DMS 273 treated with DMSO at 0.1 percent for 48 hours (cell line): Measurements from ENCODE around the gene TXK.
A peak's percentile ranks its signal among the peaks of the same experiment; 100 is the strongest.

Experiments used
- DNase-seq: peaks from one replicate; lab custom pipeline; 2025; lab: John Stamatoyannopoulos, UW

Gene TXK

GRCh38 chr4:48137846-48138245, 3.8 kb upstream of the TXK start:
- DNase-seq = no peak

GRCh38 chr4:48133669-48134068, 381 bp downstream of the TXK start:
- DNase-seq = no peak

GRCh38 chr4:48131736-48132135, 2.3 kb downstream of the TXK start:
- DNase-seq = no peak

- DNase-seq = no peak
Measured at GRCh38 chr4:48130100-48130499, 4.0 kb downstream of the TXK start.

DNA sequence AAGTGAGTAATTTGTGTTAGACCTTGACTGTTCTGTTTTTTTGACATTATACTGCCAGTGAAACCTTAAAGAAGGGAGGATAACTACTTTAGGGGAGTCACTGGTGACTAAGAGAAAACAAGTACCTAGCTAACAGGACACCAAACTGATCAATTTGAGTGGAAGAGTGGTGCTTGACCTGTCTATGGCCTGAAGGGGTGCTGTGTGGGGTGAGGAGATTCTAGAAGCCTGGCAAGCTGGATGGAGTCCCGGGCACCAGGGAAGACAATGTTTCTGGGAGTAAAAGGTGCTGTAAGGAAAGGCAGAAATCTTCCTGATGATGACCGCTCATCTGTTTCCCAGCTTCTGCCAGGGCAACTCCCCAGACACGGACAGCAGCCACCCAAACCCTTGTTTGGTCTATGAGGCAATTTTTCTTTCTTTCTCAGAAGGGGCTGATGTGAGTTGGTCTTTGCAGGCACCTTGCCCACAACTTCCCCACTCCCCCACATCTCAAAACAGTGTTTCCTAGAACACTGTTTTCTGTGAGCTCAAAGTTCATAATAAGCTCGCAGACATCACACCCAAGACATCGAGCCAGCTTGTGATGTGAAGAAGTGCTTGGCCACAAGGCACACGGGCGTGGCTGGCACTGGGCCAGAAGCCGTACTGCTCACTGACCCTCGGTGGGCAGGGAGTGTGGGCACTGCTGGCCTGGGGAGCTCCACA, 4.6 kb downstream of the TXK start:
- no peak for DNase-seq

DNA sequence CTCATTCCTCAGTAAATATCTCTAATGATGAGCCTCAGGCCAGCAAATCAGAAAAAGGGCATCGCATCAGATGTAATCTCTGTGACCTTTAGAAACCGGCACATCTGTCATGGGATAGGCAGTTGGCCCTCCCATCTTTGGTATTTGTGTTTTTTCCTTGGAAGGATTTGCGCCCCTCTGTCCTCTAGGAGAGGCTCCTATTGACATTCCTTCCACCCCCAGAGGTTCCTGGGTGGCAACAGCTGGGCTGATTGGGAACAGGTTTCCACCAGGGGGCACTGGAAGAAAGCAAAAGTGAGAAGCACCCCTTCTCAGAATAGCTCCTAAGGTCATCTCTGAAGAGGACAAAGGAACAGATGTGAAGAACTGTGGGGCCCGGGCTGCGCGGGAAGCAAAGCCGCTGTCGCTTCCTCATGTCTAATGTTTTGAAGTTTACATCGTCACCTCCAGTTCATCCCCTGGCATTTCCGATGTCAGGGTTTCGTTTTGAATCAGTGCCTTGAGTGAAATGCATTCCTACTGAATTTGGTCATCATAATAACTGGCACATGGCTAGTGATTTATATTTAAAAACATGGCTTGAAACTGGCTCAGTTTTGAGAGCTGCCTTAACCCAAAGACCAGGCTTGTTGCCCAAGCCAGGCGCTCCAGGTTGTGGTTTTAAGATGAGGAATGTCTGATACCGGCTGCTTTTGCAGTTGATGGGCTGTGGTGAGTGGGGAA, 6.2 kb downstream of the TXK start:
- peak; percentile 7 for DNase-seq

GRCh38 chr4:48127231-48127630, 6.8 kb downstream of the TXK start:
- no peak for DNase-seq

DNA sequence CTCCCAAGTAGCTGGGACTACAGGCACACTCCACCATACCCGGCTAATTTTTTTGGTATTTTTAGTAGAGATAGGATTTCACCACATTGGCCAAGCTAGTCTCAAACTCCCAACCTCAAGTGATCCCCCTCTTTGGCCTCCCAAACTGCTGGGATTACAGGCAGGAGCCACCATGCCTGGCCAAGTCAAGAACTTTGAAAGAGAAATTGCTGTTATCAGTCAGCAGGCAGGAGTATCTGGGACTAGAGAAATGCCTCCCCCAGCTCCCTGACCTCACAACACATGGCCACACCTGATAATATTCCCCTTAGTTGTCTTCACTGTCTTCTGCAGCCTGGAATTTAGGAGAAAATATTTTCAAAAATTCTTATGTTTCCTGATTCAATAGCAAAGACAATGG, 7.4 kb downstream of the TXK start:
- no peak for DNase-seq

GRCh38 chr4:48124870-48125269, 9.2 kb downstream of the TXK start:
- no peak for DNase-seq

- DNase-seq = no peak
Measured at GRCh38 chr4:48122756-48123155, 11.3 kb downstream of the TXK start.

DNA sequence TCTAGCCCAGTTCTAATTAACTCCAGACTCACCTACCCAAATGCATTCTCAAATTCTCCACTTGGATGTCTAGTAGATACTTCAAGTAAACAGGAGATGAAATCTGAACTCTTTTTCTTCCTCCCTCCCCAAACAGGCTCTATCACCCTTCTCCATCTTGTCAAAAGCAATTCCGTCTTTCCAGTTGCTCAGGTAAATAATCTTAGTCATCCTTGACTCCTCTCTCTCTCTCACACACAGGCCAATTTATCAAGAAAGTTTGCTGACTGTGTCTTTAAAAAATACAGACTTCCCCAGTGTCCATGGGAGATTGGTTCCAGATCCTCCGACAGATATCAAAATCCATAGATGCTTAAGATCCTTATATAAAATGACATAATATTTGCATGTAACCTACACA, 12.9 kb downstream of the TXK start:
- DNase-seq = no peak

DNA sequence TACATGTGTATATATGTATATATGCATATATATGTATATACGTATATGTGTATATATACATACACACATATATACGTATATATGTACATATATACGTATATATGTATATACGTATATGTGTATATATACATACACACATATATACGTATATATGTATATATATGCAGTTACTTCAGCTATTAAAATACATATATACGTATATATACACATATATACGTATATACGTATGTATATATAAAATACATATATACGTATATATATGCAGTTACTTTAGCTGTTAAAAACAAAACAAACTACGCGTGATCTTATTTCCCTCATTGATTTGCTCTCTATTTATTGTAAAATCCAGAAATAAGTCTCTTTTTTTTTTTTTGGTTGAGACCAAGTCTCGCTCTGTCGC, 13.9 kb downstream of the TXK start:
- no peak for DNase-seq

GRCh38 chr4:48119646-48120045, 14.4 kb downstream of the TXK start:
- DNase-seq = no peak

DNA sequence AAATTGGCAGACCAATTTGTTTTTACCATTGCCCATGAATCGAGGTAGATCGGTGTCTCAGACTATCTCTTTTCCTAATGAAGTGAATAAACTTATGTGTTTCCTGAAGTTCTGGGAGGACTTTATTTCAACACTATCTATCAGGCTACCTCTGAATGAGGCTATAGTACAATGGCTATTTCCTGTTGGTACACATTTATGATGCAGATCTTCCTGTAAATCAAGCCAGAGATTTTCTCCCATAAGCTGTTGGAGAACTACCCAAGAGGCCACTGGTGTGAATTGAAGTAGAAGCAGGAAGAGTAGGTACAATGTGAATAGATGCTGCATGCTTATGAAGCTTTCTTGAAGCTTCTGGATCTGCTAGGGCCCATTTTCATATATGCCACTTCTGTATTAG, 16.0 kb downstream of the TXK start:
- DNase-seq = no peak

DNA sequence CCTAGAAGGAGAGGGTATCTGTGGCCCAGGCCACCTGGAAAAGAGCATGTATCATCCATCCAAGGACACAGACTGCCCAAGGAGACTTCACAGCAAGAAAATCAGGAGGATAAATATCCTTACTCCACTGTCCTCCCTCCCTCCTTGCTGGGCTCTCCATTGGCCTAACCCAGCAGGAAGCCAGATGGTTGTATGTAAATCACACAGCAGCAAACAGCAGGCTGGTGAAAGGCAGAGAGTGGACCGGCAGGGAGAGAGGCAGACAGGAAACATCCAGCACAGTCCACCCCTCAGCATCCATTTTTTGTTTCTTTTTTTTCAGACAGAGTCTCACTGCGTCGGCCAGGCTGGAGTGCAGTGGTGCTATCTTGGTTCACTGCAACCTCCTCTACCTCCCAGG, 17.5 kb downstream of the TXK start:
- DNase-seq = no peak

DNA sequence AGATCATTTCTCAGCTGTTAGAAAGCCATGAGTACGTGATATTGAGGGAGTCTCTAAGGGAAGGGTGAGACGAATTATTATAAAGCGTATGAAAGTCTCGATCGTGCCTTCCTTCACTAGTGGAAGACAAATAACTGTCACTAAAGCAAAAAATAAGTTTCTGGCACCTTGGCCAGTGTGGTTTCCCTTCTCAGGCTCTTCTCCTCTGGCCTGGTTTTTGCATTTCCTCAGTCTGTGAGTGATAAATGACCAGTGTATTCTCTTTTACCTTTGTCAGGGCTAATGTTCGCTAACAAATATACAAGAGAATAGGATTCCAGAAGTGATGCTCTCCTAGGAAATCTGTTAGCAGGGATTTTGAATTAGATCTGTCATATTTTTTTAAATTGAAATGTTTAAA, 19.6 kb downstream of the TXK start:
- no peak for DNase-seq

GRCh38 chr4:48112017-48112667, 21.9 kb downstream of the TXK start:
- no peak for DNase-seq

DNA sequence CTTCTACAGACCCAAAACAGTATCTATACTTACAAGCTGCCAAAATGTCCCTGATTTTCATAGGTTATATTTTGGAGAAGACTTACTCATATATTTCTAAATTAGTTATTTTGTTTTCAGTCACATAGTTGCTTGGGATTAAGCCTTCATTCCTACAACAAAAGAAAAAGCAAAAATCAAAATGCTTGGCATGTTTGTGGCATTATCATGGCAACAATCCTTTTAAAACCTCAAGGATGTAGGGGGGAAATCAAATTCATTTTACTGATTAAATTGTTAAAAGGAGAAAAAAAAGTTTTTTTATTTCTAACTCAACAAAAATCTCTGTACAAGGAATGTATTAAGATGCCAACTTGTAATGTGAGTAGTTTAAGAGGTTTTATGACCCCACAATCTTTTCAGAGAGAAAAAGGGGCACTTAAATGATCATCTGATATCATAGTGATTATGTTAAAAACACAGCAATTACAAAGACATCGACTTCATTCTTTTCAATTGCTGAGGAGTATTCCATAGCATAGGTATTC, 23.5 kb downstream of the TXK start:
- DNase-seq = no peak

DNA sequence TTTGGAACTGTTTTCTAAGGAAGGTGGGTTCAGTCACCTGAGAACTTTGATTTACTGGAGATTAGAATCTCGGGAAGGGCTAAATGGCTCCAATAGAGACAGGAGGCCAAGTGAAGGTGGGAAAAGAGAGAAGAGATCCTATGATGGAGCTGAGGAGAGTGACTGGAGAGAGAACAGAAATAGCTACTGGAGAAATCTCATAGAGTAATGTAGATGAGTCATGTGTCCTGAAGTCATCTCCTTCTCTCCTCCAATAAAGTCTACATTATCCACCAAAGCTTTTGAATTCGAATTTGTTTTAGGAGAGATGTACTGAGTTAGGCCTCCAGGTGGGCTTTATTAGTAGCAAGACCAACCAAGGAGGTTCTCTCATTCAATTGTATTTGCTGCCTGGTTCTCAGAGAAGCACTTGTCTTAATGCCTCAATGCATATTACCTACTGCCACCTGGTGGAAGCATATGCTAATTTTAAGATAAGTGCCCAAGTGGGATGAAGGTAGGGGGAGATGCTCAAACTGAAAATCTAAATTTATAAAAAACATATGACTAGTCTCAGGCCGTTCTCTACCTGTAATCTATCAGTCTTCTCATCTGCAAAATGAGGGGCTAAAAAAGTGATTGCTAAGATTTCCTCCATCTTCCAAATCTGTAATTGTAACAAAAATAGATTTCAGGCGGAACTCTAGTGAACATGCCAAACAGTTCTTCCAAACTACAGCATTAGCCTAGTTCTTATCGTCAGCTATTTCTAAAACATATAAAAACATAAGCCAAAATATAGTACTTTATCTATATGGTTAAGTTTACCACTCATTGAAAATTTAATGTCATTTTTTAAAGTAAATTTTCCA, 24.4 kb downstream of the TXK start:
- DNase-seq = no peak

DNA sequence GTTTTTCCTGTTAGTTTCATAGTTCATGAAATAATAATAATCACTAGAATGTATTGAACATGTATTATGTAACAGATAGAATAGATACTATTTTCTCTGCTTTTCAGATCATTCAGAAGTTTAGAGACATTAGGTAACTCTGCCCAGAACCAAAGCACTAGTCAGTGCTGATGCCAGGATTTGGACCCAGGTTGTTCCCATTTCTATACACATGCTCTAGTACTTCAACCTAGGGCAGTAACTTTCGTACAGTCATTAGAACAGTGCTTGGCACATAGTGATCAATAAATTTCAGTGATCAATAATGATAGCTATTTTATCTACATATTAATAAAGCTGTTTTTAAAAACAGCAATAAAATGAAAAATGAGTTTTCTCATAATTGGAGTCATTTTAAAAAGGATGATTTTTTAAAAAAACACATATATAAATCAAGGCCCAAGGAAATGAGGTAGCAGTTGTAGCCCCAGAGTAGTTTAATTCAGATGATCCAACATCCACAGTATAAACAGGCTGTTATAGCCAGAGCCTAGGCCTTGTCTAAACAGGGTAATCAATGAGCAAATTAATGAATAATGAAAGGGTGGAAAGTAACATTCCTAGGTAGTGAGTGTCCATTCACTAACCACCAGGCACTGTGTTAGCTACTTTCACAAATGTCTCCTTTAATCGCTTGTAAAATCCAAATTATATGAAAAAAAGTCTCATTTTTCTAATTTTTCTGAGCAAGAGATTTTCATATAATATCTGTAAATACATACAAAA, 25.6 kb downstream of the TXK start:
- DNase-seq = no peak

DNA sequence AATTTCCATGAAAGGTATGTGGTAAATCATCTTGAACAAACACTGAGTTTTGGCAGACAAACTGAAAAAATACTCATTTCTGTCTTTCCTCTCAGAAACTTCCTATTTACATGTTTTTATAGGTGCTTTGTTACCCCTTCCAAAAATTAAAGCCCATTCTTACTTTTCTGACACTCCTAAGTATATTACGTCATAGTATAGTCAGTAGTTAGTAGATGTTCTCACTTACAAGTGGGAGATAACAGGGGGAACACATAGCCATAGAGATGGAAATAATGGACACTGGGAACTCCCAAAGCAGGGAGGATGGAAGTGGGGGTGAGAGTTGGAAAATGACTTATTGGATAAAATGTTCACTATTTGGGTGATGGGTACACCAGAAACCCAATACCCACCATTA, 28.8 kb downstream of the TXK start:
- no peak for DNase-seq
